H9 (cell line): ENCODE measurements around the gene ARHGAP26. TPM values are rescaled to one million over a fixed set of nuclear protein-coding genes. Genes with fewer than 3 reads are reported as not detected.

ENCODE experiments used
- DNase-seq: peaks from one replicate; pipeline ENCODE4 v3.0.0-alpha.2; 2017
- H2AFZ ChIP-seq: one replicate; pipeline ENCODE4 v1.6.1; 2013; ENCODE audit warnings: mild to moderate bottlenecking, low read length, control low read depth, moderate library complexity
- H2AK5ac ChIP-seq: 2 replicates; pipeline ENCODE4 v1.6.1; 2013; ENCODE audit warnings: low read length, control low read depth, mixed read lengths; ENCODE audit not compliant: insufficient read length
- H2BK120ac ChIP-seq: one replicate; pipeline ENCODE4 v1.6.1; 2013; ENCODE audit warnings: low read depth, mild to moderate bottlenecking, low read length, control low read depth, inconsistent platforms; ENCODE audit not compliant: poor library complexity, severe bottlenecking
- H2BK12ac ChIP-seq: 2 replicates; pipeline ENCODE4 v1.6.1; 2013; ENCODE audit warnings: low read length, control low read depth, mixed read lengths, low read depth; ENCODE audit not compliant: insufficient read length
- H2BK15ac ChIP-seq: 2 replicates; pipeline ENCODE4 v1.6.1; 2013; ENCODE audit warnings: low read depth, low read length, control low read depth
- H2BK20ac ChIP-seq: one replicate; pipeline ENCODE4 v1.6.1; 2013; ENCODE audit warnings: low read depth, mild to moderate bottlenecking, low read length, control low read depth, inconsistent platforms; ENCODE audit not compliant: poor library complexity, severe bottlenecking
- H2BK5ac ChIP-seq: 2 replicates; pipeline ENCODE4 v1.6.1; 2013; ENCODE audit warnings: low read length, control low read depth, mixed read lengths; ENCODE audit not compliant: insufficient read length
- H3K14ac ChIP-seq: 2 replicates; pipeline ENCODE4 v1.6.1; 2013; ENCODE audit warnings: low read length, control low read depth; ENCODE audit not compliant: insufficient read depth
- H3K18ac ChIP-seq: 2 replicates; pipeline ENCODE4 v1.6.1; 2013; ENCODE audit warnings: low read depth, mild to moderate bottlenecking, mixed read lengths, low read length, control low read depth; ENCODE audit not compliant: insufficient read length
- H3K23ac ChIP-seq: 2 replicates; pipeline ENCODE4 v1.6.1; 2013; ENCODE audit warnings: low read length, control low read depth, mixed read lengths, low read depth; ENCODE audit not compliant: insufficient read length
- H3K23me2 ChIP-seq: 2 replicates; pipeline ENCODE4 v1.6.1; 2013; ENCODE audit warnings: low read depth, mild to moderate bottlenecking, mixed read lengths, low read length, control low read depth; ENCODE audit not compliant: insufficient read length, poor library complexity, severe bottlenecking
- H3K27ac ChIP-seq: 2 replicates; pipeline ENCODE4 v1.5.1; 2013; ENCODE audit warnings: low read length, control low read depth, mixed read lengths, low read depth; ENCODE audit not compliant: insufficient read length
- H3K27me3 ChIP-seq: 2 replicates; pipeline ENCODE4 v1.6.1; 2013; ENCODE audit warnings: low read length, control low read depth, inconsistent platforms; ENCODE audit not compliant: insufficient read depth
- H3K4ac ChIP-seq: 2 replicates; pipeline ENCODE4 v1.6.1; 2013; ENCODE audit warnings: low read depth, mild to moderate bottlenecking, control low read depth, inconsistent platforms, low read length, moderate library complexity
- H3K4me1 ChIP-seq: 2 replicates; pipeline ENCODE4 v1.6.1; 2013; ENCODE audit warnings: low read length, control low read depth, inconsistent platforms; ENCODE audit not compliant: insufficient read depth
- H3K4me2 ChIP-seq: 2 replicates; pipeline ENCODE4 v1.6.1; 2013; ENCODE audit warnings: low read length, control low read depth, mixed read lengths; ENCODE audit not compliant: insufficient read length, insufficient read depth
- H3K56ac ChIP-seq: 2 replicates; pipeline ENCODE4 v1.6.1; 2013; ENCODE audit warnings: low read depth, mild to moderate bottlenecking, mixed read lengths, low read length, control low read depth; ENCODE audit not compliant: insufficient read length
- H3K79me1 ChIP-seq: 2 replicates; pipeline ENCODE4 v1.6.1; 2013; ENCODE audit warnings: low read depth, mild to moderate bottlenecking, moderate library complexity, low read length, control low read depth, inconsistent platforms; ENCODE audit not compliant: insufficient read depth, poor library complexity, severe bottlenecking
- H3K79me2 ChIP-seq: 2 replicates; pipeline ENCODE4 v1.6.1; 2013; ENCODE audit warnings: low read length, control low read depth, inconsistent platforms; ENCODE audit not compliant: insufficient read depth
- H3K9ac ChIP-seq: 2 replicates; pipeline ENCODE4 v1.6.1; 2013; ENCODE audit warnings: low read length, control low read depth, mixed read lengths; ENCODE audit not compliant: insufficient read length; ENCODE audit errors: extremely low read depth
- H3K9me3 ChIP-seq: one replicate; pipeline ENCODE4 v1.6.1; 2013; ENCODE audit warnings: low read depth, low read length, inconsistent platforms; ENCODE audit not compliant: control insufficient read depth
- H3T11ph ChIP-seq: one replicate; pipeline ENCODE4 v1.6.1; 2013; ENCODE audit warnings: mild to moderate bottlenecking, low read length, control low read depth, inconsistent platforms
- H4K20me1 ChIP-seq: one replicate; pipeline ENCODE4 v1.6.1; 2013; ENCODE audit not compliant: control insufficient read depth, insufficient read length, insufficient read depth
- H4K5ac ChIP-seq: 2 replicates; pipeline ENCODE4 v1.6.1; 2013; ENCODE audit warnings: low read depth, mild to moderate bottlenecking, mixed read lengths, low read length, control low read depth; ENCODE audit not compliant: insufficient read length
- H4K8ac ChIP-seq: replicated peaks from 2 replicates; pipeline ENCODE4 v1.6.1; 2013; ENCODE audit warnings: low read length, control low read depth, mixed read lengths, low read depth; ENCODE audit not compliant: insufficient read length
- H4K91ac ChIP-seq: 2 replicates; pipeline ENCODE4 v1.6.1; 2013; ENCODE audit warnings: low read depth, mild to moderate bottlenecking, moderate library complexity, mixed read lengths, low read length, control low read depth; ENCODE audit not compliant: insufficient read length
- H3K27ac Mint-ChIP-seq, 3 experiments: 2 replicates in 2 of 3; 3 replicates in 1 of 3; pipeline ENCODE4 v1.8.0; 2020 to 2021; ENCODE audit warnings: mixed read lengths in 3 of 3, mild to moderate bottlenecking in 1 of 3, moderate library complexity in 1 of 3
- H3K27me3 Mint-ChIP-seq: 2 replicates; pipeline ENCODE4 v1.8.0; 2021; ENCODE audit warnings: low read depth, mild to moderate bottlenecking, moderate library complexity, mixed read lengths
- H3K36me3 Mint-ChIP-seq, 3 experiments: 2 replicates in 2 of 3; 3 replicates in 1 of 3; pipeline ENCODE4 v1.8.0; 2020 to 2021; ENCODE audit warnings: low read depth in 3 of 3, mixed read lengths in 3 of 3; ENCODE audit not compliant: insufficient read depth in 1 of 3
- H3K4me1 Mint-ChIP-seq, 2 experiments: 2 replicates each; pipeline ENCODE4 v1.8.0; 2020; ENCODE audit warnings: mixed read lengths in 2 of 2
- H3K4me3 Mint-ChIP-seq, 2 experiments: 2 replicates in 1 of 2; 3 replicates in 1 of 2; pipeline ENCODE4 v1.8.0; 2020 to 2021; ENCODE audit warnings: mild to moderate bottlenecking in 2 of 2, mixed read lengths in 2 of 2, moderate library complexity in 1 of 2
- H3K9me3 Mint-ChIP-seq, 2 experiments: 2 replicates in 1 of 2; 3 replicates in 1 of 2; pipeline ENCODE4 v1.8.0; 2020; ENCODE audit warnings: mild to moderate bottlenecking in 2 of 2, mixed read lengths in 2 of 2, moderate library complexity in 1 of 2
- CTCF ChIP-seq: fragments of 200-600 bp; sonication (generic); conservative IDR thresholded peaks from 3 replicates; pipeline ENCODE4 v1.8.0; 2021; ENCODE audit warnings: antibody characterized with exemption, mild to moderate bottlenecking
- WGBS: extraction: QIAGEN DNeasy Blood & Tissue Kit; methylation state at CpG from one replicate; pipeline ENCODE4 v1.1.7; 2013; ENCODE audit warnings: missing lambda C conversion rate, low lambda C conversion rate, mixed read lengths; ENCODE audit not compliant: insufficient read length; ENCODE audit errors: extremely low coverage; 5-methylcytosine and 5-hydroxymethylcytosine counted together
- total RNA-seq: library from RNA; stranded (reverse); gene quantifications from 2 replicates; pipeline ENCODE4 v1.2.1, GENCODE V29; 2021

Gene ARHGAP26
- total RNA-seq, 1 experiment from 2014 or later = 13.8 TPM

- Histone ChIP-seq H3K79me1 (no peaks in the 10 kb centered on the region), H3K23ac (no peak overlapping the region), H3K9ac (no peak overlapping the region), H4K91ac (no peak overlapping the region), H3K4ac (no peak overlapping the region), H3K14ac (no peak overlapping the region), H3K18ac (no peak overlapping the region), H2BK20ac (no peak overlapping the region), H3K27ac (no peak overlapping the region), H2AFZ (no peak overlapping the region), H3K9me3 (no peaks in the 10 kb centered on the region), H4K20me1 (no peaks in the 10 kb centered on the region), H2BK12ac (no peak overlapping the region), H2BK120ac (no peak overlapping the region), H3K79me2 (no peaks in the 10 kb centered on the region), H3K4me2 (no peak overlapping the region), H3K23me2 (no peaks in the 10 kb centered on the region), H4K8ac (no peak overlapping the region), H3T11ph (no peak overlapping the region), H2AK5ac (no peak overlapping the region), H2BK5ac (no peak overlapping the region), H3K27me3 (no peaks in the 10 kb centered on the region), H3K4me1 (no peaks in the 10 kb centered on the region; the same call in 1 of the 2 replicates), H3K56ac (no peak overlapping the region), H2BK15ac (no peak overlapping the region), H4K5ac (no peak overlapping the region)
- Mint-ChIP-seq H3K9me3 (no peaks in the 10 kb centered on the region), H3K36me3 (no peaks in the 10 kb centered on the region; a peak in 2 of 7 replicates), H3K27me3 (no peaks in the 10 kb centered on the region; the same call in 1 of the 2 replicates), H3K27ac (0 out of 7 replicates have a peak overlapping the region, but pooled peaks of 1 of the 3 experiments have one; percentile 29), H3K4me1 (peaks cover 0 to 3% of the 10 kb centered on the region in 2 experiments; a peak in 1 of 4 replicates), H3K4me3 (no peak overlapping the region)
- no CpG with 5 or more reads among the region's 7 CpGs for whole genome bisulfite sequencing
- no peak for TF ChIP-seq CTCF
- DNase-seq = no peak
Measured at GRCh38 chr5:143259254-143259605, 489.1 kb downstream of the ARHGAP26 start.
